ENCODE results near the gene PRG2.

DNA sequence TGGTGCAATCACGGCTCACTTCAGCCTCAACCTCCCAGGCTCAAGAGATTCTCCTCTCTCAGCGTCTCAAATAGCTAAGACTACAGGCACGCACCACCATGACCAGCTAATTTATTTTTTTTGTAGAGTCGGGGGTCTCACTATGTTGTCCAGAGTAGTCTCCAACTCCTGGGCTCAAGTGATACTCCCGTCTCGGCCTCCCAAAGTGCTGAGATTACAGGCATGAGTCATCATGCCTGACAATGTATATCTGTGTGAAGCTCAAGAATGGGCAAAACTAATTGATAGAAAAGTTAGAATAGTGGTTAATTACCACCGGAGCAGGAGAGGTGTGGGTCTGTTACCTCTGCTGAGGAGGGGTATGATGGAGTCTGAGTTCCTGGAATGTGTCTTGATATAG, 45.6 kb upstream of the PRG2 start:
- TF ChIP-seq, protein P1, sequence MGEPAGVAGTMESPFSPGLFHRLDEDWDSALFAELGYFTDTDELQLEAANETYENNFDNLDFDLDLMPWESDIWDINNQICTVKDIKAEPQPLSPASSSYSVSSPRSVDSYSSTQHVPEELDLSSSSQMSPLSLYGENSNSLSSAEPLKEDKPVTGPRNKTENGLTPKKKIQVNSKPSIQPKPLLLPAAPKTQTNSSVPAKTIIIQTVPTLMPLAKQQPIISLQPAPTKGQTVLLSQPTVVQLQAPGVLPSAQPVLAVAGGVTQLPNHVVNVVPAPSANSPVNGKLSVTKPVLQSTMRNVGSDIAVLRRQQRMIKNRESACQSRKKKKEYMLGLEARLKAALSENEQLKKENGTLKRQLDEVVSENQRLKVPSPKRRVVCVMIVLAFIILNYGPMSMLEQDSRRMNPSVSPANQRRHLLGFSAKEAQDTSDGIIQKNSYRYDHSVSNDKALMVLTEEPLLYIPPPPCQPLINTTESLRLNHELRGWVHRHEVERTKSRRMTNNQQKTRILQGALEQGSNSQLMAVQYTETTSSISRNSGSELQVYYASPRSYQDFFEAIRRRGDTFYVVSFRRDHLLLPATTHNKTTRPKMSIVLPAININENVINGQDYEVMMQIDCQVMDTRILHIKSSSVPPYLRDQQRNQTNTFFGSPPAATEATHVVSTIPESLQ (CRISPR knock-in tag; IDR thresholded peaks at IDR 0.05) = no peak
- TF ChIP-seq, protein P2, sequence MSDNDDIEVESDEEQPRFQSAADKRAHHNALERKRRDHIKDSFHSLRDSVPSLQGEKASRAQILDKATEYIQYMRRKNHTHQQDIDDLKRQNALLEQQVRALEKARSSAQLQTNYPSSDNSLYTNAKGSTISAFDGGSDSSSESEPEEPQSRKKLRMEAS (CRISPR knock-in tag; IDR thresholded peaks at IDR 0.05) = no peak
- no peak for TF ChIP-seq ETV6 (CRISPR knock-in tag; IDR thresholded peaks at IDR 0.05)
- no peak for TF ChIP-seq ZNF317 (CRISPR knock-in tag; IDR thresholded peaks at IDR 0.05; ENCODE audit: borderline replicate concordance, low read depth)
- TF ChIP-seq NR2C2 (CRISPR knock-in tag; IDR thresholded peaks at IDR 0.05) = no peak
- TF ChIP-seq TCF7 (CRISPR knock-in tag; IDR thresholded peaks at IDR 0.05; ENCODE audit: low read depth) = no peak
- TF ChIP-seq, protein P3, sequence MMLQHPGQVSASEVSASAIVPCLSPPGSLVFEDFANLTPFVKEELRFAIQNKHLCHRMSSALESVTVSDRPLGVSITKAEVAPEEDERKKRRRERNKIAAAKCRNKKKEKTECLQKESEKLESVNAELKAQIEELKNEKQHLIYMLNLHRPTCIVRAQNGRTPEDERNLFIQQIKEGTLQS (CRISPR knock-in tag; conservative IDR thresholded peaks at IDR 0.05) = no peak
- TF ChIP-seq, protein P4, sequence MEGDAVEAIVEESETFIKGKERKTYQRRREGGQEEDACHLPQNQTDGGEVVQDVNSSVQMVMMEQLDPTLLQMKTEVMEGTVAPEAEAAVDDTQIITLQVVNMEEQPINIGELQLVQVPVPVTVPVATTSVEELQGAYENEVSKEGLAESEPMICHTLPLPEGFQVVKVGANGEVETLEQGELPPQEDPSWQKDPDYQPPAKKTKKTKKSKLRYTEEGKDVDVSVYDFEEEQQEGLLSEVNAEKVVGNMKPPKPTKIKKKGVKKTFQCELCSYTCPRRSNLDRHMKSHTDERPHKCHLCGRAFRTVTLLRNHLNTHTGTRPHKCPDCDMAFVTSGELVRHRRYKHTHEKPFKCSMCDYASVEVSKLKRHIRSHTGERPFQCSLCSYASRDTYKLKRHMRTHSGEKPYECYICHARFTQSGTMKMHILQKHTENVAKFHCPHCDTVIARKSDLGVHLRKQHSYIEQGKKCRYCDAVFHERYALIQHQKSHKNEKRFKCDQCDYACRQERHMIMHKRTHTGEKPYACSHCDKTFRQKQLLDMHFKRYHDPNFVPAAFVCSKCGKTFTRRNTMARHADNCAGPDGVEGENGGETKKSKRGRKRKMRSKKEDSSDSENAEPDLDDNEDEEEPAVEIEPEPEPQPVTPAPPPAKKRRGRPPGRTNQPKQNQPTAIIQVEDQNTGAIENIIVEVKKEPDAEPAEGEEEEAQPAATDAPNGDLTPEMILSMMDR (IDR thresholded peaks at IDR 0.05) = no peak
- TF ChIP-seq SP1 (CRISPR knock-in tag; conservative IDR thresholded peaks at IDR 0.05) = no peak
- no peak for TF ChIP-seq ZNF138 (CRISPR knock-in tag; conservative IDR thresholded peaks at IDR 0.05)
- TF ChIP-seq, protein P5, sequence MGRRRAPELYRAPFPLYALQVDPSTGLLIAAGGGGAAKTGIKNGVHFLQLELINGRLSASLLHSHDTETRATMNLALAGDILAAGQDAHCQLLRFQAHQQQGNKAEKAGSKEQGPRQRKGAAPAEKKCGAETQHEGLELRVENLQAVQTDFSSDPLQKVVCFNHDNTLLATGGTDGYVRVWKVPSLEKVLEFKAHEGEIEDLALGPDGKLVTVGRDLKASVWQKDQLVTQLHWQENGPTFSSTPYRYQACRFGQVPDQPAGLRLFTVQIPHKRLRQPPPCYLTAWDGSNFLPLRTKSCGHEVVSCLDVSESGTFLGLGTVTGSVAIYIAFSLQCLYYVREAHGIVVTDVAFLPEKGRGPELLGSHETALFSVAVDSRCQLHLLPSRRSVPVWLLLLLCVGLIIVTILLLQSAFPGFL (CRISPR knock-in tag; IDR thresholded peaks at IDR 0.05; ENCODE audit: borderline replicate concordance) = no peak
- TF ChIP-seq, protein P6, sequence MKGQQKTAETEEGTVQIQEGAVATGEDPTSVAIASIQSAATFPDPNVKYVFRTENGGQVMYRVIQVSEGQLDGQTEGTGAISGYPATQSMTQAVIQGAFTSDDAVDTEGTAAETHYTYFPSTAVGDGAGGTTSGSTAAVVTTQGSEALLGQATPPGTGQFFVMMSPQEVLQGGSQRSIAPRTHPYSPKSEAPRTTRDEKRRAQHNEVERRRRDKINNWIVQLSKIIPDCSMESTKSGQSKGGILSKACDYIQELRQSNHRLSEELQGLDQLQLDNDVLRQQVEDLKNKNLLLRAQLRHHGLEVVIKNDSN (CRISPR knock-in tag; IDR thresholded peaks at IDR 0.05) = no peak

Data from WTC11 (cell line).